Hematopoietic multipotent progenitor cell treated with erythropoietin and hydrocortisone succinate and interleukin-3 and kit ligand, for 4 days (in vitro differentiated cells): ENCODE data around the gene KIAA0930.
"Not testable (repeated sequence)": the region's sequence is repeated elsewhere in the genome, so short reads cannot be mapped to it uniquely, and the experiment has no call there.

Source experiments
- DNase-seq: peaks from one replicate; pipeline ENCODE4 v3.0.0-alpha.2; 2015

The KIAA0930 gene

GRCh38 chr22:45240810-45241631, at the start of gene KIAA0930:
Gene KIAA0930 (minus strand): TSS chr22:45240894. CDS start chr22:45240703, 191 bp downstream.
- peak; percentile 90 for DNase-seq

- DNase-seq: no peak
These were observed 46.3 kb upstream of the KIAA0930 start for GRCh38 chr22:45286854-45287551.

- no peak for DNase-seq
These were observed 44.8 kb upstream of the KIAA0930 start for GRCh38 chr22:45285263-45286058.

- peak; percentile 74 for DNase-seq
These were observed 44.1 kb upstream of the KIAA0930 start, which contains the start of gene UPK3A for GRCh38 chr22:45284705-45285262. Gene UPK3A (plus strand): TSS chr22:45284949. CDS start chr22:45285014, 65 bp downstream.

GRCh38 chr22:45281010-45281409, 40.3 kb upstream of the KIAA0930 start:
- DNase-seq: no peak

GRCh38 chr22:45280587-45280980, 39.9 kb upstream of the KIAA0930 start:
- no peak for DNase-seq

- no peak for DNase-seq
These were observed 37.4 kb upstream of the KIAA0930 start for GRCh38 chr22:45278125-45278524.

- not testable (repeated sequence) for DNase-seq
These were observed 37.0 kb upstream of the KIAA0930 start for GRCh38 chr22:45277720-45278119.

GRCh38 chr22:45276507-45277105, 35.9 kb upstream of the KIAA0930 start:
- no peak for DNase-seq

- no peak for DNase-seq
These were observed 32.9 kb upstream of the KIAA0930 start for GRCh38 chr22:45273452-45274075.

GRCh38 chr22:45272498-45272897, 31.8 kb upstream of the KIAA0930 start:
- DNase-seq: no peak

GRCh38 chr22:45271667-45272201, 31.0 kb upstream of the KIAA0930 start:
- no peak for DNase-seq

- no peak for DNase-seq
These were observed 29.7 kb upstream of the KIAA0930 start for GRCh38 chr22:45270095-45271020.

GRCh38 chr22:45268958-45269844, 28.5 kb upstream of the KIAA0930 start:
- peak; percentile 87 for DNase-seq

- peak; percentile 32 for DNase-seq
These were observed 27.7 kb upstream of the KIAA0930 start for GRCh38 chr22:45268167-45268957.

GRCh38 chr22:45265535-45265934, 24.8 kb upstream of the KIAA0930 start:
- DNase-seq: peak; percentile 55

- DNase-seq: peak; percentile 88
These were observed 23.0 kb upstream of the KIAA0930 start for GRCh38 chr22:45263463-45264269.
